Endothelial cell of umbilical vein (primary cell): ENCODE data around the gene SAT1.

Experiments used
- JUN ChIP-seq: IDR thresholded peaks from 2 replicates; pipeline ENCODE4 v1.6.1; 2011; ENCODE audit warnings: borderline replicate concordance, low read depth; ENCODE audit not compliant: insufficient read length, insufficient read depth
- TF ChIP-seq, protein P1 (sequence below), 2 donors: IDR thresholded peaks; 1 replicate in 1 of 2; 2 replicates in 1 of 2; pipeline ENCODE4 v1.5.1; 2011; ENCODE audit warnings: low read length in 2 of 2, mild to moderate bottlenecking in 2 of 2, moderate library complexity in 2 of 2, control low read depth in 1 of 2, inconsistent platforms in 1 of 2, low read depth in 1 of 2; ENCODE audit not compliant: insufficient read depth in 1 of 2; ENCODE audit errors: extremely low read depth in 1 of 2

DNA sequence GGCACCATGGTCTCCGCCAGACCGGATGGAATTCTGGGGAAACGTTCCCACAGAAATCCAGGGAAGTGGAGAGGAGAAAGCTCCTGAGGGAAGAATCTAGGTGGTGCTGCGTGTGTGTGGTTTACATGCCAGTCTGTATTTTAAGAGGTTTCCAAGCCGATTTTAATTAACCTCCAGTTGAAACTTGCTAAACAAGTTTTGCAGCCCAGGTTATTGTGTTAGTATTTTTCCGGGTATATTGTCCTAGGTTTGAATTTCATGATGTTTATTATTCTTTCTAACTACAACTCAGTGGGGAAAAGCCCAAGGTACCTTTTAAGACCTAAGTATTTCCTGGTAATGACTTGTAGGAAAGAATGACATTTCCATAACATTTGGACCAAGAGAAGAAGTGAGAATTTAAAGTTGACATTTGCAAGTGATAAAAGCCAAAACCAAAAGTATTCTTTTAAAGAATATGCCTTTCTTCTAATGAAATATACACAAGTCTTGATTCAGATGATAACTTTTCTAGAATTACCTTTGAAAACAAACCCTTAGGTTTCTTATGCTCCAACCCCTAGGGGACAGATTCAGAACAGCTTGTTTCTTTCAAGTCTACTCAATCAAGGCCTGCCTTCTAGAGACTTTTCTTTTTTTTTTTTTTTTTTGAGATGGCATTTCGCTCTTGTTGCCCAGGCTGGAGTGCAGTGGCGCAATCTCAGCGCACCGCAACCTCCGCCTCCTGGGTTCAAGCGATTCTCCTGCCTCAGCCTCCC, 14.6 kb downstream of the SAT1 start:
- TF ChIP-seq, protein P1, sequence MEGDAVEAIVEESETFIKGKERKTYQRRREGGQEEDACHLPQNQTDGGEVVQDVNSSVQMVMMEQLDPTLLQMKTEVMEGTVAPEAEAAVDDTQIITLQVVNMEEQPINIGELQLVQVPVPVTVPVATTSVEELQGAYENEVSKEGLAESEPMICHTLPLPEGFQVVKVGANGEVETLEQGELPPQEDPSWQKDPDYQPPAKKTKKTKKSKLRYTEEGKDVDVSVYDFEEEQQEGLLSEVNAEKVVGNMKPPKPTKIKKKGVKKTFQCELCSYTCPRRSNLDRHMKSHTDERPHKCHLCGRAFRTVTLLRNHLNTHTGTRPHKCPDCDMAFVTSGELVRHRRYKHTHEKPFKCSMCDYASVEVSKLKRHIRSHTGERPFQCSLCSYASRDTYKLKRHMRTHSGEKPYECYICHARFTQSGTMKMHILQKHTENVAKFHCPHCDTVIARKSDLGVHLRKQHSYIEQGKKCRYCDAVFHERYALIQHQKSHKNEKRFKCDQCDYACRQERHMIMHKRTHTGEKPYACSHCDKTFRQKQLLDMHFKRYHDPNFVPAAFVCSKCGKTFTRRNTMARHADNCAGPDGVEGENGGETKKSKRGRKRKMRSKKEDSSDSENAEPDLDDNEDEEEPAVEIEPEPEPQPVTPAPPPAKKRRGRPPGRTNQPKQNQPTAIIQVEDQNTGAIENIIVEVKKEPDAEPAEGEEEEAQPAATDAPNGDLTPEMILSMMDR (IDR thresholded peaks at IDR 0.05; ENCODE audit: extremely low read depth in 1 of 2, insufficient read depth in 1 of 2, low read depth in 1 of 2, low read length in 2 of 2) = no peak
- no peak for TF ChIP-seq JUN
